GM12864 (cell line): ENCODE measurements around the gene PGAP1.

Source experiments
- DNase-seq: peaks from one replicate; pipeline ENCODE4 v3.0.0-alpha.2; 2011; ENCODE audit warnings: low read depth
- H3K4me3 ChIP-seq: 2 replicates; pipeline ENCODE4 v1.5.1; 2011; ENCODE audit warnings: mild to moderate bottlenecking, low read depth, low read length, control low read depth
- CTCF ChIP-seq: IDR thresholded peaks from 2 replicates; pipeline ENCODE4 v1.5.1; 2011; ENCODE audit warnings: low read depth, mild to moderate bottlenecking, moderate library complexity, low read length, control low read depth, inconsistent platforms; ENCODE audit errors: missing control alignments

Gene PGAP1

GRCh38 chr2:196783431-196784094, 142.9 kb downstream of the PGAP1 start:
- peak; percentile 16 for DNase-seq
- no peak overlapping the region for H3K4me3 ChIP-seq
- TF ChIP-seq CTCF: no peak
